ENCODE data around the gene ANGPTL8.

The ANGPTL8 gene

GRCh38 chr19:11203194-11204075 is 36.0 kb upstream of the ANGPTL8 start:
- peak; percentile 65 for DNase-seq (ENCODE audit: low read depth)

GRCh38 chr19:11204076-11204602 is 35.3 kb upstream of the ANGPTL8 start:
- DNase-seq (ENCODE audit: low read depth), result no peak

- DNase-seq (ENCODE audit: low read depth), result no peak
These were observed 34.5 kb upstream of the ANGPTL8 start for GRCh38 chr19:11204943-11205349.

GRCh38 chr19:11205939-11206570 is 33.4 kb upstream of the ANGPTL8 start:
- DNase-seq (ENCODE audit: low read depth), result no peak

- DNase-seq (ENCODE audit: low read depth), result no peak
These were observed 30.6 kb upstream of the ANGPTL8 start for GRCh38 chr19:11208561-11209471.

GRCh38 chr19:11209839-11210655 is 29.4 kb upstream of the ANGPTL8 start:
- no peak for DNase-seq (ENCODE audit: low read depth)

- no peak for DNase-seq (ENCODE audit: low read depth)
These were observed 28.8 kb upstream of the ANGPTL8 start for GRCh38 chr19:11210656-11210928.

GRCh38 chr19:11214387-11214786 is 25.0 kb upstream of the ANGPTL8 start:
- DNase-seq (ENCODE audit: low read depth), result no peak

GRCh38 chr19:11221082-11221598 is 18.3 kb upstream of the ANGPTL8 start:
- no peak for DNase-seq (ENCODE audit: low read depth)

- DNase-seq (ENCODE audit: low read depth), result no peak
These were observed 16.2 kb upstream of the ANGPTL8 start for GRCh38 chr19:11223200-11223599.

GRCh38 chr19:11224429-11224828 is 15.0 kb upstream of the ANGPTL8 start:
- no peak for DNase-seq (ENCODE audit: low read depth)

GRCh38 chr19:11225172-11225571 is 14.2 kb upstream of the ANGPTL8 start:
- no peak for DNase-seq (ENCODE audit: low read depth)

- DNase-seq (ENCODE audit: low read depth), result no peak
These were observed 13.6 kb upstream of the ANGPTL8 start for GRCh38 chr19:11225815-11226214.

- DNase-seq (ENCODE audit: low read depth), result no peak
These were observed 12.7 kb upstream of the ANGPTL8 start for GRCh38 chr19:11226716-11227166.

GRCh38 chr19:11227195-11227886 is 12.1 kb upstream of the ANGPTL8 start:
- DNase-seq (ENCODE audit: low read depth), result no peak

GRCh38 chr19:11230621-11231386 is 8.6 kb upstream of the ANGPTL8 start:
- DNase-seq (ENCODE audit: low read depth), result no peak

- no peak for DNase-seq (ENCODE audit: low read depth)
These were observed 6.9 kb upstream of the ANGPTL8 start for GRCh38 chr19:11232555-11232954.

- DNase-seq (ENCODE audit: low read depth), result no peak
These were observed 6.3 kb upstream of the ANGPTL8 start for GRCh38 chr19:11233073-11233472.

- no peak for DNase-seq (ENCODE audit: low read depth)
These were observed 4.8 kb upstream of the ANGPTL8 start for GRCh38 chr19:11234486-11235075.

All from GM04503 (cell line).